ENCODE results near the gene L2HGDH.
"Not testable (repeated sequence)": the region's sequence is repeated elsewhere in the genome, so short reads cannot be mapped to it uniquely, and the experiment has no call there.

Gene L2HGDH

DNA sequence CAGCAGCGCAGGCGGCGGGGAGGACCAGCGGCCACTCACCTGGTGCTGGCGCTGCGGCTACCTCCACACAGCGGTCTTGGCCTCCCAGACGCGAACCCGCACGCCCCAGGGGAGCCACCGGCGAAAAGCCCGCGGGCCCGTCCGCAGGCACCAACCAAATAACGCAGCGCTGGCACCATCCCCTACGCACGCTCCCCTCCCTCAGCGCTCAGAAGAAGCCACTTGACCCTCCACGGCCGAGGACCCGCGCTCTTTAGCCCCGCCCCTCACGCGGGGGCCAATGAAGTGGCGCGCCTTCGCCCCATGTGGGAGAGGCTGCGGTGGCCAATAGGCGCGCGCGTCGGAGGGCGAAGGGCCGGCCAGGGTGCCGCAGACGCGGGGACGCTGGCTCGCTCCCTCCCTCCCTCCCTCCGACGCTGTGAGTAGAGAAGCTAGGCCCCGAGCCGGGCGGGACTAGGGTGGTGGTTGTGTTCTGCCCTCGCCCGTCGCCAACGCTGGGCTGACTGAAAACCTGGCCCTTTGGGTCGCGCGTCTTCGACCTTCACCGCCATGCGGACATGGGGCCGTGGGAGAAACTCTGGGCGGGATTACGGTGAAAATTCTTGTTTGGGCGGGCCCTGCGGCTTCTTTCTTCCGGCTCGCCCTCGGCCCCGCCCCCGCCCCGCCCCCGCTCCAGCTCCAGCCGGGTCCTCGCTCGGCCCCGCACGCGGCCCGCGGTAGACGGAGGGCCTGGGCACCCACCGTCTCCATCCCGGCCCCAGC is at the start of gene L2HGDH, which contains the start of gene DMAC2L:
L2HGDH (minus strand) TSS at position 258 of the 762 bp plus-strand sequence; CDS start at position 179, 79 bp downstream.
DMAC2L (plus strand) TSS at position 353 of the 762 bp plus-strand sequence. CDS start 9,164 bp downstream, outside the sequence.
- DNase-seq: peak; percentile 64 to 73

DNA sequence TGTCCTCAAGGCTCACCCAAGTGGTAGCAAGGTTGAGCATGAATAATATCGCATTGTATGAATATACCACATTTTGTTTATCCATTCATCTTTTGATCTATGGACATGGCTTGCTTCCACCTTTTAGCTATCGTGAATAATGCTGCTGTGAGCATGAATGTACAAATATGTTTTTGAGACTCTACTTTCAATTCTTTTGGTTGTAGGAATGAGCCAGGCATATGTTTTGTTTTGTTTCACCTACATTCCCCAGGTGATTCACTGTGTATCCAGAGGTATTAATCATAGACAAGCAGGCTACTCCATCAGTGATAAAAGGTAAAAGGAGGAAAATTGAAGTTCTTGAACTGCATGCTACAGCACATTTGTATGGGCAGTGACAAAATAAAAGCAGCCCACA is 48.8 kb upstream of the L2HGDH start:
- DNase-seq: no peak

DNA sequence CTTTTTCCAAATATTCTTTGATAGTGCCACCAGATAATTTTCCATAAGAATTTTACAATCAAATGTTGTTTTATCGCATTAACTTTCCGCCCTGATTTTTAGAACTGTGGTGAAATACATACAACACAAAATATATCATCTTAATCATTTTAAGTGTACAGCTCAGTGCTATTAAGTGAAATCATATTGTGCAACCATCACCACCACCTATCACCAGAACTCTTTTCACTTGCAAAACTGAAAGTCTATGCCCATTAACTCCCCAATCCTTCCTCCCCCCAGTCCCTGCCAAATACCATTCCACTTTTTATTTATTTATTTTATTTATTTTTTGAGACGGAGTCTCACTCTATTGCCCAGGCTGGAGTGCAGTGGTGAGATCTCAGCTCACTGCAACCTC is 48.1 kb upstream of the L2HGDH start:
- DNase-seq: no peak

DNA sequence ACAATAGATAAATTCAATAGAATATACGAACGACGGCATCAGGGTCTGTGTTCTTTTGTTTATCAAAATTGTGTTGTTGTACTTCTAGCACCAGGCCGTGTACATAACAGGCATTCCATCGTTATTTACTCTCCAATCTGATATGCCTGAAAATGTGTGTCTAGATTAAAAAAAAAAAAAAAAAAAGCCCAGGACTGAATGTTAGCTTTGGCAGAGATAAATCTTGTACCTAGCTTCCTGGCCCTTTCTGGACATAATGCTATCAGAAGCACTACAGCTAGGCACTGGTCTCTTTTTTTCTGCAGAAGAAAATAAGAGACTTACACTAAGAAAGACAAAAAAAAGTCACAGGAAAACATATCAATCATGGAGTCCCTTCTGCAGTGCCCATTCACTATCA is 47.6 kb upstream of the L2HGDH start:
- no peak for DNase-seq

DNA sequence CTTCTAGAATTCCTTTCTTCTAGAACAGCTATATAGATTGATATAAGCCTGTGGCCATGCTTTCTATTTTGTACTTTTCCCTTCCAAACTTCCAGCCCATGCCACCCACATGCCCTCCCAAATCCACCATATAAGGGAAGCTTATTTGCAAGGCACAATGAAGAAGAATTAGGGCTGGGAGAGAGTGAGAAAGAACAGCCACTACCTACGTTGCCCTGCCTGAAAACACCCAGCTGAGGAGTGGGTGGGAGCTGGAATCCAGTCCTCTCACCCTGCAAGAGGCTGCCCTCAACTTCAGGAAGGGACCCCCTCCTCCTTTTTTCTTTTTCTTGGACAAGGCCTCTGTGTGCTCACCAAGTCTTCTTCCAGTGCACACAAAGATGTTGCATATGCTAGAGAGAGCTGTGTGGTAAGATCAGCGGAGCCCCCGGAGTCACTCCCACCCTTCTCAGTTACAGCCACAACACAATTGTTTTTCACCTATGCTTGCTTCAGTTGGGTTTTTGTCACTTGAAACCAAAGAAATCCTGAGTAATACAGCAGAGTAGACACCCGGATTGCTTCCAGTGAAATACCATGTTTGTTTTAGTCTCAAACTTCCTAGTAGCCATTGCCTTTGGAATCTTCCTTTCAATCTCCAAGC is 45.8 kb upstream of the L2HGDH start:
- DNase-seq: no peak

DNA sequence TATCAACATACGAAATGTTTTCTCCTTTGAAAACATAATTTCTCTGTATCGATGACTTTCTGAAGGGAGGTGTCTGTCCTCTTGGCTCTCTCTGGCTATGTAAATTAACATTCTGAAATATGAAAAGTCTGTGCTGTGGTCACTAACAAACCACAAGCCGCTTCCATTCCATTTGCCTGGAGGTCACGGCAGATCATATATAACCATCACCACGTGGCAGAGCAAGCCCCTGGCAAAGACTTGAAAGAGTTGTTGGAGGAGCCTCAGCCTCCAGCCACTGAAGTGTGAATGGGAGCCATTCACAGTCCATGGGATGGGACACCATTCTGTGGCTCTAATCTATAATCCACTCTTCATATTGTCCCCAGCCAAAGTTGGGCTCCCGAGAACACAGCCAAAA is 45.1 kb upstream of the L2HGDH start:
- DNase-seq: no peak

DNA sequence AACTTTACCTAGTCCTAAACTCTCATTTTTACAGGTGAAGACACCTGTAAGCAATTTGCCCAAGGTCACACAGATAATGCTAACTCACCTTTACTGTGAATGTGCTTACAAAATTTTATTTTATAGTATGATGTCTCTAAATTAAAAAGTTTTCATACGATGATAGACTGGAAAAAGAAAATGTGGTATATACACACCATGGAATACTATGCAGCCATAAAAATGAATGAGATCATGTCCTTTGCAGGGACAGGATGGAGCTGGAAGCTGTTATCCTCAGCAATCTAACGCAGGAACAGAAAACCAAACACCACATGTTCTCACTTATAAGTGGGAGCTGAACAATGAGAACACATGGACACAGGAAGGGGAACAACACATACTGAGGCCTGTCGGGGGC is 44.3 kb upstream of the L2HGDH start:
- not testable (repeated sequence) for DNase-seq

DNA sequence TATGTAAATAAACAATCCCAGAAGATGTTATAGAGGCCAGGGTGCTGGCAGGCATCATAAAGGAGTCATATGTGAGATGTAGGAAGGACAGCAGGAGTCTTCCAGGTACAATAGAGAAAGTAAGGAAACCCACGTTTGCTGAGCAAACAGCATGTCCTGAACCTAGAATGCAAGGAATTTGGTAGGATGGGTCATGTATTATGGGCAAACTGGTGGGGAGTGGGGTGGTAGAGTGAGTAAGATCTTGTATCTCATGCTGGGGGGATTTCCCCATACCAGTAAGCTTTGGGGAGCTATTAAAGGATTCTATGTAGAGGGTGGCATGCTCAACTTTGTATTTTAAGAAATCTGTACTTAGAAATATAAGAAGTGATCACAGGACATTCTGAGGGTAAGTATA is 43.7 kb upstream of the L2HGDH start:
- no peak for DNase-seq

DNA sequence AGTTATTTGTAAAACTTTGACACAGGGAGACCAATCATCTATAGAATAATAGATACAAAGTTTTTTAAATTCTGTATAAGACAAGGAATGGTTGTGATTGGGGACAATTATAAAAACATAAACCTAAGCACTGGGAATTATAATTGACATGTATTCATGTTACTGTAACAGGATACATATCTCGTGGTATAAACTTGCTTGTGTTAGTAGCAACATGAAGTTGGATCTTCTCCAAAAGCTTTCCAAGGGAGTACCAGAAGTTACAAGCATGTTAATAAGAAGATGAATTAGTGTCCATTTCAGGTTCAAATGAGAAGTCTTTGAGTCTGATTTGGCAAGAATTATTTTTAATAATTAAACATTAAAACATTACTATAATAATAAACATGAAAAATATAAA is 42.5 kb upstream of the L2HGDH start:
- no peak for DNase-seq

DNA sequence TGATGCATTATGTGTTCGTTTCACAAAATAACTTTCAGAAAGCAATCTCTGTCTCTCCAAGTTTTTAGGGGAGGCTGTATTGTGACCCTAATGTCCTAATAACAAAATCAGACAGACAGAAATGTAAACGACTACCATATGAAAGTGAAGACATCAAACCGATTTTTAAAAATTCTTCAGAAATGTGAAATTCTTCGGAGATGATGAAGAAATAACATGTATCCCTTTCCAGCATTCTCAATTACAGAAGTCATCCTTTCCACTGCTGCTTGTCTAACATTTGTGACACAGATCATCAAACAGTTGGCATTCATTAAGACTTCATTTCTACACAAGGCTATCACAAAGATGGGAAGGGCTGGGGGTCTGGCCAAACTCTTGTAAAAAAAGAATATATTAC is 41.1 kb upstream of the L2HGDH start:
- DNase-seq: no peak

DNA sequence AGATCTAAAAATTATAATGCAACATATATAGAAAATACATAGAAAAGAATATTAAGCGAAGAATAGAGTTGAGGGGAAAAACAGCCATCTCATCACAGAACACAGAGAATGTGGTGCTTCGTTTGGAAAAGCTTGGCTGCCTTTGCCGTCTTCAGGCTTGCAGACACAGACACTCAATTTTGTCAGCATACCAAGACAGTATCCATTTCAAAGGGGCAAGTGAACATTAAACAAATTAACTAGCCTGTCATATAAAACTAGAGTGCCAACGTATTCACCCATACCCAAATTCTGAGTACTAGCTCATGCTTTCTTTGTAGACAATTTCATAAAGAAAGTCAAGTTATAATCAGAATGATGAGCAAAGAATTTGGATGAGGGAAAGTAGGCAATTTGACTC is 40.6 kb upstream of the L2HGDH start:
- no peak for DNase-seq

DNA sequence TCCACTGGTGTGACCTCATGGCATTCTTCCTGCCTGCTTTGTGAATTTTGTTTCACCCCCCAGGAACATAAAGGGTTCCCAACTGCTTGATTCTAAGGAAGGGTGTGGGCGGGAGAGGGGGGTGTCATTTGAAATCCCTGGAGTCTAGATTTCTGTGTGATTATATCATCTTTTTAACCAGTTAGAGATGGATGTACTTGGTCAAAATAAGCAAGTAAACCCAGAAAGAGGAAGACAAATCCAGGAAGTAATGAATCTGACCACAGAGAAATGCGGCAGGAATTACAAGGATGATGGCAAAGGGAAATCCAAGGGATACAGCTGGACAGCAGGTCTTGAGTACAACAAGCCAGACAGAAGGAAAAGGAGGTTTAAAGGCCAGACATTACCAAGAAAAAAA is 38.9 kb upstream of the L2HGDH start:
- no peak for DNase-seq

DNA sequence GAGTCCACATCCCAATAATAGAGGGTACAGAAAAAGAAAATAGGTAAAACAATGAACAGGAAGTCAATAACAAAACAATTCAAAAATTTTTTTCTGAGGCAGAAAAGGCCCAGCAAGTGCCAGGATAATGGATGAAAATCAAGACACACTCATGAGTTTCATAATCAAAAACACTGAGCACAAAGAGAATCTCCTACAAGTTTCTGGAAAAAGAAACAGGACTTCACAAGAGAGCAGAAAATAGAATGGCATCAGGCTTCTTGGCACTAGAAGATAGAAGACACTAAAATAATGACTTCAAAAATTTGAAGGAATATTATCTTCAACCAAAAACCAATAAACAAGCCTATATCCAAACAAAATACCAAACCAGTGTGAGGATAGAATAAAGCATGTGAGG is 36.9 kb upstream of the L2HGDH start:
- no peak for DNase-seq

DNA sequence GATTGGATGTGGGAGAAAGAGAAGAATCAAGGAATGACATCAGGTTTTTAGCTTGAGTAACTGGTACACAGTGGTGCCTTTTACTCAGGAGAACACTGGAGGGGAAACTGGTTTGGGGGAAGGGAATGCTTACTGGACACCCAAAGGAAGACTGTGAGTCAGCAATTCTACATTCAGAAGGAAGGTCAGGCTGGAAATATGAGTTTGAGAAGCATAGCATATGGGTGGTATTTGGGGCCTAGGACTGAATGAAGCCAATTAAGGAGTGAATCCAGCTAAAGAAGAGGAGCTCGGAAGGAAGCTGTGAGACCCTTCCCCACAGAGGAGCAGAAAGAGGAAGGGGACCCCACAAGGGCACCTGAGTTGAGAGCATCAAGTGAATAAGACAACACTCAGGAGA is 35.5 kb upstream of the L2HGDH start:
- no peak for DNase-seq

DNA sequence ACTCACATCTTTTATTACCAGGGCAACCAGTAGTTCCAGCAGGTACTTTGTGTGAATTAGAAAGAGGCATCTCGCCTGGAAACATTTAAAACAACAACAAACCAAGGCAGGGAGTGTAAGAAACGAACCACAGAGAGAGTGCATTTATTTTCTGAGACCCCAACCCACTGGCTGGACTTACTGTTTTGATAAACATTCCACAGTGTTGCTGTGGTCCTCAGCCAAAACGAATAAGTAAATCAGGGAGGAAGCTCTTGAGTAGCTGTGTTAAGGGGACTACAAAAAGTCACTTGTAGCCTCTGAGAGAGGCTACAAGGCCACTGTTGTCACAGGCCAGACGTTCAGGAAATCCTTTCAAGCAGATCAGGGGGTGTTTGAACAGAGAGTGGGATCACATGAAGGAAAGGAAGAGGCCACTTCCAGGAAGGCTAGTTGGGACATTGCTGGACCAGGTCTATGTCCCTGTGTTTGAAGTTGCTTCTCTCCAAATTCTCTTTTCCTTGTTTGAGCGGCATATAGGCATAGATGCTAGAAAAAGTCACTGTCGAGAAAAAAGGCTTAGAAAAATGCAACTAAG is 33.9 kb upstream of the L2HGDH start:
- no peak for DNase-seq

DNA sequence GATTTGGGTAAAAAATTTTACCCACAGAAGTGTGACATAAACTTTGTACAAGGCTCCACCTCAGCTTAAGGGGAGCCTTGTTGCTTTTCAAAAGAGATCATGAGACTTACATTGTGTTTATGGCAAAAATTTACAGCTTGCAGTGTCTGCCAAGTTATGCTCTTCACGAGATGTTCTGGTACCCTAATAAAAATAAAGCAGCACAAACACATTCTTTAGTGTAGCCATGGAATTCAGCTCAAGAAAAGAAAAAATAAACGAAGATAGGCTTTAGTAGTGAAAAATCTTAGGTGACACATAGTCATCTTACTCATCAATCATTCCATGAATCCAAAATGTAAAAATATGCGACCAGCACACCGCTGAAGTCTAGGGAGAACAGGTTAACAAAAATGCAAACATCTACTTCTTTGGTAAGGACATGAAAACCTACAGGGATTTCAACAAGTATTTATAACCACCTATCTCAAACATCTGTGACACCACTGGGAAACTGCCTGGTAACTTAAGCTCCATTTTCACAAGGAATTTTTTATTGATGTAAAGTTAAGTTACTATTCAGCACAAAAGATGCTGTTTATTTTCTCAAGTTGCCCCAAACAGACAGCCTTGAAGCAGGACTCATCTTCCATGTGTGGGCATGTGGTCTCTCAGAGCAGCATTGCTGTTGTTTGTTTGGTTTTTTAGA is 33.0 kb upstream of the L2HGDH start:
- no peak for DNase-seq

DNA sequence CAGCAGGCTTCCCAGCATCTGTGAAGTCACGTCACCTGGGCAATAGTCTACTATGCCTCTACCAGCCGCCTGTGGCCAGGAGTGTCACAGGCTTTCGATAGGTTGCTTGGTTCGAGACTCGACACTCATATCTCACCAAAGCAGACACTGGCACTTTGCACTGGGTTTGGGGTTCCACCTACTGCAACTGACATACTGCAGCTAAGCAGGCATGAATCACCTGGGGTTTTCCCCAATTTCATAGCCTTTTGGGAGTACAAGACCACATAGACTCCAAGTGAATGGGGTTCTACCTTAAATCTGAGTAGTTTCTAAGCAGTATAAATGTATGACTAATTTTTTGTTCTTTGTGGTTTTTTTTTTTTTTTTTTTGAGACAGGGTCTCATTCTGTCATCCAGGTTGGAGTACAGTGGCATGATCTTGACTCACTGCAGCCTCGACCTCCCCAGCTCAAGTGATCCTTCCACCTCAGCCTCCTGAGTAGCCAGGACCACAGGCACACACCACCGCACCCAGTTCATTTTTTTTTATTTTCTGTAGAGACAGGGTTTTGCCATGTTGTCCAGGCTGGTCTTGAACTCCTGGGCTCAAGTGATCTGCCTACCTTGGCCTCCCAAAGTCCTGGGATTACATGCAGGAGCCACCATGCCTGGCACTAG is 32.2 kb upstream of the L2HGDH start:
- no peak for DNase-seq

DNA sequence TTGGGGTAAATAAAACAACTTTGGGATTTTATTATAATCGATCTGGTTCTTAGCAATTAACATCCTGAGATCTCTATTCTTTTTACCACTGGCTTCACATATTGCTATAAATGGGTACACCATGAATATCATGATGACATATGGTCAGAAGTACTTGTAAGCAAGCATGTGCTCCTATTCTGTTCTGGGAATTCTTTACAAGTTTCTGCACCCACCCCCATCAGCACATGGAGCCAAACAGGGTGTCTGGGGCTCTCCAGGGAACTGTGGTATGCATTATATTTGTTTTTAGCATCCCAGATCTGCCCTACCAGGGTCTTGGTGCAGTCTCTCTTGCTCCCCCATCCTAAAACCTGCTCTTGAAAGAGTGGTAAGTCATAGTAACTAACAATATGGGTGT is 31.4 kb upstream of the L2HGDH start:
- DNase-seq: no peak

DNA sequence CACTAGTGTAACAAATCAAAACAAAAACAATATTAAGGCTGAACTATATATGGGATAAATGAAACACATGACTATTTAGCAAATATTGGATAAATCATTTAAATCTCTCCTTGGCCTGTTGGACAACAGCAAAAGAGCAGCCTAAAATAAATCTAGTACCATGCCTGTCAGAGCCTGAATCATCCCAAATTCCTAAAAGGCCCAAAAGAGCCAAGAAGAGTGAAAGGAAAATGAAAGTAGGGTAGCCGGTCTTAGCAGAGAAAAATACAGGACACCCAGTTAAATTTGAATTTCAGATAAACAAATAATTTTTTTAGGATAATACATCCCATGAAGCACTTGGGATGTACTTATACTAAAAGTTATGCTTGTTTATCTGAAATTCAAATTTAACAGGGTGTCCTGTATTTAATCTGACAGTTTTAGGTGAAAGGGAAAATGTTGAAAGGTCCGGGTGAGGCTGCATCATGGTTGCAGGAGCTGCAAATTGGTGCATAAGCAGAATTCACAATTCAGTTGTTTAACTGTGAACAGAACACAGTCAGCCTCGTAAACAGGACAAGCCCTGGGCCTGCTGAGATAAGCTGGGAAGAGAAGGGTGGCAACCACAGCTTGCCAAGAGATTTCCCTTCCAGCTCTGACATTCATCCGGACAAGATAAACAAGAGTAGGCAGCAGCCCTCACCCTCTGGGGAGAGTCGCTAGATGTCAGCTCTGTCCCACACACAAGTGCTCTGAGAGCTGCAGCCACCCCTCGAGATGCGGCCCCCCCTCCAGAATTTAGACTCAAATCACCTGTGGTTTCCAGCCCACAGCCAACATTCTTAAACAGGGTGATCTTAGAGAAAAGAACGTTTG is 30.4 kb upstream of the L2HGDH start:
- peak; percentile 34 to 41 for DNase-seq

DNA sequence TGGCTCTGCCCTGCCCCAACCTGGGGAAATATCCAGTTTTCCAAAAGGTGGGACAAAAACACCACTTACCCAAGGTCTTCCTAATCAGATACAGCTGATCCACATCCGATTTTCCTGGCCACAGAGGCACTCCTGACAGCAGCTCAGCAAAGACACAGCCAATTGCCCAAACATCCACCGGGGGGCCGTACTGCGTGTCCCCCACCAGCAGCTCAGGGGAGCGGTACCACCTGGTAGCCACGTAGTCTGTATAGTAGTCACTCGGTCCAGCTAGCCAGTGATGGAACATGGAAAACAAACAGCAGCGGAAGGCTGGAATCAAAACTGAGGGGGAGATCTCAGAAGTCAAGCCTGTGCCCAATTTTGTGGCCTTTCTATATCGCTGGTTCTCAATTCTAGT is 28.9 kb upstream of the L2HGDH start:
- DNase-seq: no peak

DNA sequence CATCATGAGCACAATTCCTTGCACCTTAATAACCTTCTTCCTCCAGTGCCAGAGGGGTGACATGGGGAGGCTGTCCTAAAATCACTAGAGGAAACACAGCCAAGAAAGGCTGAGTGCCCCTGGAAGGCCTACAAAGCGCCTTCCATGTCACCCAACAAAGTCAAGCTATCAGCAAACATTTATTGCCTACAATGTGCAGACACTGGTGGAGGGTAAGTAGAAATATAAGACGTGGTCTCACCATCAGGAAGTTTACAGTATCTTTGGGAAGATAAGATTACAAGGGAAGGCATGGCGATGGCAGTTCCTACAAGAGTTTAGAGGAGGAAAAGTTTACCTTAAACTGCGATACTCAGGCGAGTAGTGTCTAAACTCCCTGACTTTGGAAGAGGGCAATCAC is 28.0 kb upstream of the L2HGDH start:
- DNase-seq: no peak

DNA sequence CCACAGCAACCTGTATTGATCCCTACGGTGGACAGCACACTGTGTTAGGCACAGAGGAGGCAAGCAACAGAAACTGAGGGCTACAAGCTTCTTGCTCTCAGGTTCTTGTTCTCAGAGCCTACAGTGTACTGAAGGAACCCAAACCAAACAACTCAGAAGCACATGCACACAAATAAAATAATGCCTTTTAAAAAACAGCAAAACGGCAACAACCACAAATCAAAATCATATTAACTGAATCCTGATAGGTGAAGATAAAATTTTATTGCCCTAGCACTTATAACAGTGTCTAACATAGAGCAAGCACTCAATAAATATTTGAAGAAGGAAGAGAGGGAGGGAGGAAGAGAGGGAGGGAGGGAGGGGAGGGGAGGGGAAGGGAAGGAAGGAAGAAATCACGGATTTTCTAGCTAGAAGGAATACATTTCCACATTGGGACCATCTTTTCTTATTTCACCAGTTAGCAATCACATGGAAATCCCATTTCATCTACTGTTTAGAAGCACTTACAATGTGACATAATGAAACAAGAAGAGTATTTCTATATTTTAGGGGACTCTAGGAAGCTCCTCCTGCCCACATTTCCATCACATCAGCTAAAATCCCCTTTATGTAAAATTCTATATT is 27.3 kb upstream of the L2HGDH start:
- no peak for DNase-seq

All from cerebellar nuclear complex (tissue), 1 donor.